HG02610 (cell line): ENCODE measurements around the gene POLA2.
"Not testable (repeated sequence)": the region's sequence is repeated elsewhere in the genome, so short reads cannot be mapped to it uniquely, and the experiment has no call there.

Source experiments
- ATAC-seq: cut with Tn5 transposase; IDR thresholded peaks from one replicate; pipeline ENCODE4 v1.9.1; 2021; ENCODE audit warnings: mild to moderate bottlenecking, moderate library complexity; ENCODE audit not compliant: unreplicated experiment

Gene POLA2

GRCh38 chr11:65241134-65241533 lies 20.6 kb upstream of the POLA2 start:
- ATAC-seq: no peak

GRCh38 chr11:65241692-65242091 lies 20.1 kb upstream of the POLA2 start:
- ATAC-seq: no peak

GRCh38 chr11:65242389-65242788 lies 19.4 kb upstream of the POLA2 start:
- ATAC-seq: no peak

DNA sequence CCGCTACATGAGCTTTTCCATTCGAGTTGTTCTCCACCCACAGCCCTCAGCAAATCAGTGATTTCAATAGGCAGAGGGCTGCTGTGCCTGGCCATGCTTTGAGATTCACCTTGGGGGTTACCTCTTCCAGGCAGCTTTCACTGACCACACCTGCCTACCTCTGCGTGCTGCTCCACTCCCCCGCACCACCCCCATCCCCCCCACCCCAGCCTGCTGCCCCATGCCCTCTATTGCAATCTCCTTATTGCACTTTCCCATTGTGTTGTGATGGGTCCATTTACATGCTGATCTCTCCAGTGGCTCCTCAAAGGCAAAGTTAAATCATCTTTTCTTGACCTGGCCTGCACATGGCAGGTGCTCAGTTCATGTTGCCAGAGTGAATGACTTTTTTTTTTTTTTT lies 18.0 kb upstream of the POLA2 start:
- ATAC-seq: no peak

- ATAC-seq: not testable (repeated sequence)
Observed at GRCh38 chr11:65245046-65245445, 16.7 kb upstream of the POLA2 start.

- no peak for ATAC-seq
Observed at GRCh38 chr11:65246506-65246905, 15.3 kb upstream of the POLA2 start.

DNA sequence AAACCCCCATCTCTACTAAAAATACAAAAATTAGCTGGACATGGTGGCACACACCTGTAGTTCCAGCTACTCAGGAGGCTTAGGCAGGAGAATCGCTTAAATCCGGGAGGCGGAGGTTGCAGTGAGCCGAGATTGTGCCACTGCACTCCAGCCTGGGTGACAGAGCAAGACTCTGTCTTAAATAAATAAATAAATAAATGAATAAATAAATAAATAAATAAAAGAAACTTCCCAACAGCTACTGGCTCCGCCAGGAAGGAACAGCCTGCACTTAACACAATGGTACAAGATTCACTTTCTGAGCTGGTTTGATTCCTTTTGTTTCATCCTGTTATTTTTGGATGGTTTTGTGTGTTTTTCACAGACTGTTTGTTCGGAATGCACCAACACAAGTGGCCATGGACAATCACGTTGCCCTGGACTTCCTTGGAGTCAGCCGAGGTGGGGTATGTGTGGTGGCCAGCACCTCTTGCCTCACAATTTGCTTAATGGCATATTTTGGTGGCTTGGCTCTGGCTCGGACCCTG lies 13.5 kb upstream of the POLA2 start:
- ATAC-seq: not testable (repeated sequence)

DNA sequence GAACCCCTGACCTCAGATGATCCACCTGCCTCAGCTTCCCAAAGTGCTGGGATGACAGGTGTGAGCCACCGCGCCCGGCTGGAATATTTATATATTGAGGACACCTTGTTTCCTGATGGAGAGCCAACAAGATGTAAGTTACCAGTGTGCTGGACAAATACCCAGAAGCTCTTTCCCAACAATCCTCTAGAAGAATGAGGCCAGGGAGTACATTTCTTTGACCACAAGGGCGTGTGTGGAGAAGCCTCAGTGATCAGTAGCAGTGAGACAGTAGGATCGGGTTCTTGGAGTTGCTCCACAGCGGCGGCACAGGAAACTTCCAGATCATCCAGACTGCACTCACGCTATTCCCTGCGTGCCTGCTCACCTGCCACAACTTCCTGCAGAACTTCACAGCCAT lies 10.3 kb upstream of the POLA2 start:
- no peak for ATAC-seq

- no peak for ATAC-seq
Observed at GRCh38 chr11:65254724-65255123, 7.0 kb upstream of the POLA2 start.

DNA sequence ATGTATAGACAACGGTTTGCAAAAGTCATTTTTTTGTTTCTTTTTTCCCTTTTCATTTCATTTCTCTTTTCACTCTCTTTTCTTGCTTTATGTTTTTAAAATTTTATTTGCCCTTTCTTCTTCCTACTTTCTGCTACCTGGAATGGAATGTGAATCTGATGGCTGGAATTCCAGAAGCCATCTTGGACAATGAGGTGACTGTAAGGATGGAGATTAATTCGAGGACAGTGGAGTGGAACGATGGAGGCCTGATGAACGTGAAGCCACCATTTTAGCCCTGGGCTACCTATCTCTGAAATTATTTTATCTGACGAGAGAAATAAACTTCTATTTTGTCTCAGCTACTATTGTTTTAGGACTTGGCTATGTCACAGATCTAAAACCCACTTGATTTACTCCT lies 2.8 kb upstream of the POLA2 start:
- ATAC-seq: no peak

GRCh38 chr11:65260302-65260701 lies 1.5 kb upstream of the POLA2 start:
- ATAC-seq: no peak

DNA sequence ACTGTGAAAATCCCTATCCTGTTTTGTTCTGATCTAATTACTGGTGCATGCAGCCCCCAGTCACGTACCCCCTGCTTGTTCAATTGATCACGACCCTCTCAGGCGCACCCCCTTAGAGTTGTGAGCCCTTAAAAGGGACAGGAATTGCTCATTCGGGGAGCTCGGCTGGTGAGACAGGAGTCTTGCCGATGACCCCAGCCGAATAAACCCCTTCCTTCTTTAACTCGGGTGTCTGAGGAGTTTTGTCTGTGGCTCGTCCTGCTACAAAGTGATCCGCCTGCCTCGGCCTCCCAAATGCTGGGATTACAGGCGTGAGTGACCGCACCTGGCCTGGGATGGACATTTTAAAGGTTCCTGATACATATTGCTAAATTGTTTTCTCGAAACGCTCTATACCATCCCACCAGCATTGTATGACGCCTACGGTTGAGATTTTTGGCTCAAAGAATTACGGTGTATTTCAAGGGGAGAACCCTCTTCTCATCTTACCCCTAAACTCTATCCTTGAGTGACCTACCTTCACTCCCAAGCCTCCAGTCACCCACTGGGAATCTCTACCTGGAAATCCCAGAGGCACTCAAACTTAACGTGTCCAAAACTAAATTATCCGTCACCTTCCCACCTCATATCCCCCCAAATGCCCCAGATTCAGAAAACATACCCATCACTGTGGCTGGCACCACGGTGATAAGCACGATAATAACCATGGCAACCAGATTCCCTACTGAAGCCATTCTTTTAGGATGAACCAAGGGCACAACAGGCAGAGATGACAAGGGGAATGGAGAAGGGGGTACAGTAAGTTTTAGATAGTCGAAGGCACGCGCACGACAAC lies 789 bp upstream of the POLA2 start:
- no peak for ATAC-seq

DNA sequence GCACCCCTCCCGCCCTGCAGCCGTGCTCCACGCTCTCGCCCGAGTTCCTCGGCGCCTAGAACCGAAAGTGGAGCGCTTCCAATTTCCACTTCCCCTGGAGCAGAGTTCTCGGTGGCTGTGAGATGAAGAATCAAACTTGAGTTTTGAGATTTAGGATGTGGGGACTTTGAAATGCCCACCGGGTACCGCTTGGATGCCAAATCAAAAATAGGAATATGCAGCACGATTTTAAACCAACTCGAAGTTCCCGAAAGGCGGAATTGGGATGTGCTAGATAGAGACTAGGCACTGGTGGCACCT lies 569 bp downstream of the POLA2 start:
- ATAC-seq: no peak

DNA sequence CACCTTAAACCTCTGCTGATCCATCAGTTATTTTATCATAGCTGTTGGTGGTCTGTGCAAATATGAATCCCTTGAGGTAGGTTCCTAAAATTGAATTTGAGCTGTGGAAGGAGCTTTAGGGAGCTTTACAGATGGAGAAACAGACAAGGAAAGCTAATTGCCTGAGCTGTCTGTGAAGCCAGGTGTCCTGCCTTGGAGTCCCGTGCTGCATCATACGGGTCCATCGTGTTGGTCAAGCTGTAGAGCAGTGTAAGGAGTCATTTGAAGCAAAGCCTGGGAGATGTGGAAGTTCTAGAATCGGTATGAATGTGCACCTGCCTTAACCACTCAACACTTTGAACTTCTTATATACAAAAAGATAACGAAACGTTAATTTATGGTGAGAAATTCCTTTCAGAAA lies 1.0 kb downstream of the POLA2 start:
- ATAC-seq: no peak

DNA sequence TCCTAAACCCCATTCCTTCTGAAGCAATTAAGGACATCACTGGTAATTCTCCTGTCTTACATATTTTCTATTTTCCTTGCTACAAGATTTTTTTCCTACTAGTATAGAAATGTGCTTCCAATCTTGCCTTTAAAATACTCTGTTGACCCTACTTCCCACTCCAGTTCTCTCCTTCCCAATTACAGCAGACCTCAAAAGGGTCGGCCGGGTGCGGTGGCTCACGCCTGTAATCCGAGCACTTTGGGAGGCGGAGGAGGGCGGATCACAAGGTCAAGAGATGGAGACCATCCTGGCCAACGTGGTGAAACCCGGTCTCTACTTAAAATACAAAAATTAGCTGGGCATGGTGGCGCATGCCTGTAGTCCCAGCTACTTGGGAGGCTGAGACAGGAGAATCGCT lies 3.0 kb downstream of the POLA2 start:
- not testable (repeated sequence) for ATAC-seq

- no peak for ATAC-seq
Observed at GRCh38 chr11:65266210-65266609, 4.4 kb downstream of the POLA2 start.

DNA sequence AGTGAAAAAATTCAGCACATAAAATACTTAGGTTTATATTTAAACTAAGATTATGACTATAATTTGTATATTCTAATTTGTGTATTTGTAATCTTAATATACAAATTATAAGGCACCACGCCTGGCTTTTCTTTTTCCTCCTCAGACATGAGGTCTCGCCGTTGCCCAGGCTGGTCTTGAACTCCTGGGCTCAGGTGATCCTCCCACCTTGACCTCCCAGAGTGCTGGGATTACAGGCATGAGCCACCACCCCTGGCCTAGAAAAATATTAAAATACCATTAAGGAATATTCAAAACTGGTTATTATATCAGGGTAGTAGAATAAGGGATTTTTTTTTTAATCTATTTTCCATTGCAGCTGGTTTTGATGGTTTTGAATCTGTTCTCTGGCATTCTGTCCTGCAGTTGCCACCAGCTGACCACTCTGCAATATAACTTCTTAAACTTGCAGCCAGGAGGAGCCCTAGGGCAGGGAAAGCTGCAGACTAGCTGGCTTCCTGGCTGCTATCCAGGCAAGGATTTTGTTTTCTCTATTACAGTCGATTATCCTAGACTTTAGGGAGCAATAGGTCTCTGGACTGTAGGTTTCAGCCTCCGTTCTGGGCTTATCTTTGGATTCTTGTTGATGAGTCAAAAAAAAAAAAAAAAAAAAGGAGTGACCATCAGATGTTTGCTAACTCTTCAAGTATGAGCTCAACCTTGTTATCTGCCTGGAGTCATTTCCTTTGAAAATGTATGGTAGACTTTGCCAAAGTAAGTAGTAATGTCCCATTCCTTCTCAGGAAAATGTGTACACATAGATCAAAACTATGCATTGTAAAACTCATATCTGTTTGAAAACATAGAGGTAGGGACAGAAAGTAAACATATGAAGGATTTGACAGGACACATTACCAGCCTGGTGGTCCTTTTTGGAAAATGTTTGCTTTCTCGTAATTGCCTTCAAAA lies 13.2 kb downstream of the POLA2 start:
- ATAC-seq: no peak

- ATAC-seq: no peak
Observed at GRCh38 chr11:65275906-65276305, 14.1 kb downstream of the POLA2 start.

GRCh38 chr11:65277631-65278277 lies 16.0 kb downstream of the POLA2 start:
- no peak for ATAC-seq

DNA sequence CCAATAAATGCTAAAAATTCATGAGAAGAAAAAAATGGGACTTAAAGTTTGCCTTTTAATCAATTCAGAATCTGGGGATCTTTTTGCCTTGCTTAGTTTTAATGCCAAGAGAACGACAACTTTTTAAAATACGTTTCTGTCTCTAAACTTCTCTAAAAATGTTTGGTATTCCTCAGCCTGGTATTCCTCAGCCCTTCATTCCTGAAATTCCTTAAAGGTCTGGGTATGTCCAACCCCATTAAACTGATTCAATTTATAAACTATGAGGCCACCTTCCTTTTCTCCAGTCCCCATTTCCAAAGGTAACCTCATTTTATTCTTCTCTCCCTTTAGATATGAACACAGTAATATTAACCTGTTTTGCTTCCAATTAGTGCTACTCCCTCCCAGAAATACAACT lies 16.6 kb downstream of the POLA2 start:
- ATAC-seq: no peak

DNA sequence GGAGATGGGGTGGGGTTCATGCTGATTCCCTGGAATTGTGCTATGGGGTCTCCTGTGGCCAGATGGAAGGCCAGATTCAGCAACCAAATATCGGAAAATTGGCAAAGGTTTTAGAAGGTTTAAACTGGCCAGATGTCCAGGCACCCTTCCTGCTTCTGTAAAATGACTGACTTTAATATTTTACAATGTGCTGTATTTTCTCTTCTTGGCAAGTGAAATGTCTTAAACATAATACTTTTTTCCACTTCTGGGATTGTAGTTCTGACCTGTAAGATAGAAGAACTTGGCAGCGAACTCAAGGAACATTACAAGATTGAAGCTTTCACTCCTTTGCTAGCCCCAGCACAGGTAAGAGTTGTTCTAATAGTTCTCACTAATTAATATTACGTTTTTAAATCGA lies 17.5 kb downstream of the POLA2 start:
- ATAC-seq: no peak
